Calu3 (cell line): ENCODE results near the gene POLR3G. TPM values are rescaled to one million over a fixed set of nuclear protein-coding genes. Genes with fewer than 3 reads are reported as not detected.

Experiments
- BruUV-seq: library from RNA; stranded (reverse); fragments of 400-500 nt; replicated peaks from 2 replicates; lab custom pipeline; 2021; lab: Mats Ljungman, UMichigan
- CTCF ChIA-PET: fragments of 300-600 bp; sonication (Branson Sonifier 250); formaldehyde crosslinking; loops from one replicate; lab custom pipeline; 2022; ENCODE audit warnings: antibody characterized with exemption; lab: Charles Lee
- DNase-seq: peaks from one replicate; pipeline ENCODE4 v3.0.0; 2022
- H3K27ac Mint-ChIP-seq: one replicate; pipeline ENCODE4 v1.8.0; 2022; ENCODE audit warnings: mixed read lengths; ENCODE audit not compliant: unreplicated experiment
- H3K27me3 Mint-ChIP-seq: one replicate; pipeline ENCODE4 v1.8.0; 2022; ENCODE audit warnings: mixed read lengths; ENCODE audit not compliant: unreplicated experiment
- H3K36me3 Mint-ChIP-seq: one replicate; pipeline ENCODE4 v1.8.0; 2022; ENCODE audit warnings: mild to moderate bottlenecking, moderate library complexity, mixed read lengths; ENCODE audit not compliant: insufficient read depth, unreplicated experiment
- H3K4me1 Mint-ChIP-seq: one replicate; pipeline ENCODE4 v1.8.0; 2022; ENCODE audit warnings: mild to moderate bottlenecking, low read depth, mixed read lengths; ENCODE audit not compliant: unreplicated experiment
- H3K4me3 Mint-ChIP-seq: one replicate; pipeline ENCODE4 v1.8.0; 2022; ENCODE audit warnings: mild to moderate bottlenecking, low read depth, moderate library complexity, mixed read lengths; ENCODE audit not compliant: unreplicated experiment
- H3K9me3 Mint-ChIP-seq: one replicate; pipeline ENCODE4 v1.8.0; 2022; ENCODE audit warnings: low read depth, mixed read lengths; ENCODE audit not compliant: unreplicated experiment
- intact Hi-C: fragments of 100-400 bp; cut with micrococcal nuclease; formaldehyde crosslinking; loops from one replicate; pipeline ENCODE4 v1.10.0; 2022; ENCODE audit not compliant: unreplicated experiment
- total RNA-seq: library from RNA; stranded (reverse); gene quantifications from 2 replicates; pipeline ENCODE4 v1.2.3, GENCODE V29; 2022
- TF ChIP-seq, protein P1 (sequence below): fragments of 200-600 bp; IDR thresholded peaks from one replicate; pipeline ENCODE4 v1.8.0; 2022; ENCODE audit warnings: antibody characterized with exemption; ENCODE audit not compliant: unreplicated experiment

The POLR3G gene
- total RNA-seq, 1 experiment from 2014 or later = 15.0 TPM

DNA sequence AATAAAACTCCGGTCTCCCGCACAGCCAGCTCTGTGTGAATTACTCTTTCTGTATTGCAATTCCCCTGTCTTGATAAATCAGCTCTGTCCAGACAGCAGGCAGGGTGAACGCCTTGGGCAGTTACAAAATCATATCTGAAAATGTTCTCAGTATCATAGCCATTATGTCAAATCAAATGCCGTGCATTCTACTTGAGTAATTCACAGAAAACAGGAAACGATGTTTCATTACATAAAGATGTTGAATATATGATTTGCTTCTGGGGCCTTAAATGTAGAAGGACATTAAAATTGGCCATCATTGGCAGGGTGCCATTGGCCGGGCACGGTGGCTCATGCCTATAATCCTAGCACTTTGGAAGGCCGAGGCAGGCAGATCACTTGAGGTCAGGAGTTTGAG, 8.5 kb downstream of the POLR3G start:
- Mint-ChIP-seq H3K36me3 (no peaks in the 10 kb centered on the region), H3K4me1 (peaks cover 13% of the 10 kb centered on the region), H3K27ac (no peak overlapping the region), H3K9me3 (no peaks in the 10 kb centered on the region), H3K4me3 (no peak overlapping the region), H3K27me3 (no peaks in the 10 kb centered on the region)
- TF ChIP-seq, protein P1, sequence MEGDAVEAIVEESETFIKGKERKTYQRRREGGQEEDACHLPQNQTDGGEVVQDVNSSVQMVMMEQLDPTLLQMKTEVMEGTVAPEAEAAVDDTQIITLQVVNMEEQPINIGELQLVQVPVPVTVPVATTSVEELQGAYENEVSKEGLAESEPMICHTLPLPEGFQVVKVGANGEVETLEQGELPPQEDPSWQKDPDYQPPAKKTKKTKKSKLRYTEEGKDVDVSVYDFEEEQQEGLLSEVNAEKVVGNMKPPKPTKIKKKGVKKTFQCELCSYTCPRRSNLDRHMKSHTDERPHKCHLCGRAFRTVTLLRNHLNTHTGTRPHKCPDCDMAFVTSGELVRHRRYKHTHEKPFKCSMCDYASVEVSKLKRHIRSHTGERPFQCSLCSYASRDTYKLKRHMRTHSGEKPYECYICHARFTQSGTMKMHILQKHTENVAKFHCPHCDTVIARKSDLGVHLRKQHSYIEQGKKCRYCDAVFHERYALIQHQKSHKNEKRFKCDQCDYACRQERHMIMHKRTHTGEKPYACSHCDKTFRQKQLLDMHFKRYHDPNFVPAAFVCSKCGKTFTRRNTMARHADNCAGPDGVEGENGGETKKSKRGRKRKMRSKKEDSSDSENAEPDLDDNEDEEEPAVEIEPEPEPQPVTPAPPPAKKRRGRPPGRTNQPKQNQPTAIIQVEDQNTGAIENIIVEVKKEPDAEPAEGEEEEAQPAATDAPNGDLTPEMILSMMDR = no peak
- intact Hi-C loops = no loop called here
- no TSS peak for BruUV-seq
- no peak for DNase-seq
- CTCF ChIA-PET = interaction anchor here (0.6 kb wide), 1 partner anchor 10 kb away, joined by 3 read pairs; no protein-coding TSS in a partner anchor

DNA sequence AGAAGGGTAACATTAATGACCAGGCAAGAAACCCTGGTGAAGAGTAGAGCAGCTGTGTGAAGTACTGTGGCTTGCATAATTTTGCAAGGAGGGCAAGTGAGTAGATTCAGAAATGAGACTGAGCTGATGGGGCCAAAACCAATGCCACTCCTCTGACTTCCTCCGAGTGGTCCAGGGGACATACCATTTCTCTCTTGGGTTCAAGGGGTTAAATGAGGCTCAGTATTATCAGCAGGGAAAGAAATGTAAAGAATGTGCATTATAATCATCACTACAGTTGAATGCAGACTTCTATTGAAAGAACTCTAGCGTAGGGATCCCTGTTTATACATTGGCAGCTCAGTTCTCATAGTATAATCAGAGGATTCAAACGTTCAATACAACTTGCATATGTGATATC, 9.9 kb downstream of the POLR3G start:
- intact Hi-C loops = no loop called here
- Mint-ChIP-seq H3K27me3 (no peaks in the 10 kb centered on the region), H3K4me1 (peaks cover 13% of the 10 kb centered on the region), H3K27ac (no peak overlapping the region), H3K9me3 (no peaks in the 10 kb centered on the region), H3K4me3 (no peak overlapping the region), H3K36me3 (no peaks in the 10 kb centered on the region)
- no peak for DNase-seq
- TF ChIP-seq, protein P1 = no peak
- no TSS peak for BruUV-seq
- CTCF ChIA-PET = interaction anchor here (0.6 kb wide), 1 partner anchor 12 kb away, joined by 3 read pairs; no protein-coding TSS in a partner anchor

DNA sequence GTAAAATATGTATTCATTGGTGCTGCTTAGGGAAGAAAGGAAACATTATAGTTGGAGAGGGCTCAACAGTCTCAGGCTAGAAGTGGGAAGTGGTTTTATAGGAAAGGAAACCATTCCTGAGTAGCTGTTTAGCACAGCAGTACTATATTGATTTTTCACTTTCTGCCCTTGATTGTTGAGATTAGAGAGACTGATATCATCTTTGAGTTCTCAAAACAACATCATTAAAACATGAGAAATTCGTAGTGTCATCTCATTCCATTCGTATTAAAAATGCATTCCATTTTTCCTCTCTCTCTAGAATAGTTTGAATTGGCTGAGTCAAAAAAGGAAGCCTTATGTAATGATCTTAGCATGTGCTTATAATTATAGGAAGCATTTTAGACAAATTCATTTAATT, 14.1 kb downstream of the POLR3G start:
- Mint-ChIP-seq H3K9me3 (no peaks in the 10 kb centered on the region), H3K27ac (no peak overlapping the region), H3K4me1 (peaks cover 13% of the 10 kb centered on the region), H3K36me3 (no peaks in the 10 kb centered on the region), H3K4me3 (no peak overlapping the region), H3K27me3 (no peaks in the 10 kb centered on the region)
- TF ChIP-seq, protein P1 = no peak
- no peak for DNase-seq
- CTCF ChIA-PET = no interaction called here
- intact Hi-C loops = no loop called here
- no TSS peak for BruUV-seq

DNA sequence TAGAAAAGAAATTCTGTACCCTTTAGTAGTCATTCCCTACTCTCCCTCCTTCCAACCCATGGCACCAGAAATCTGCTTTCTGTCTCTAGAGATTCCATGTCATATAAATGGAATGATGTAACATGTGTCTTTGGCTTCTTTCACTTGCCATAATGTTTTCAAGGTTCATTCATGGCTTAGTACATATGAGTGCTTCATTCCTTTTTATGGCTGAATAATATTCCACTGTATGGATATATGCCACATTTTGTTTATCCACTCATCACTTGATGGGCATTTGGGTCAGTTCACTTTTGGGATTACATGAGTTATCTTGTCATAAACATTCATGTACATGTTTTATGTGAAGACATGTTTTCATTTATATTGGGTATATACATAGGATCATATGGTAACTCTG, 19.4 kb downstream of the POLR3G start:
- intact Hi-C loops = no loop called here
- DNase-seq = no peak
- Mint-ChIP-seq H3K4me3 (no peak overlapping the region), H3K4me1 (no peaks in the 10 kb centered on the region), H3K27ac (no peak overlapping the region), H3K36me3 (no peaks in the 10 kb centered on the region), H3K9me3 (peaks cover 3% of the 10 kb centered on the region), H3K27me3 (no peaks in the 10 kb centered on the region)
- TF ChIP-seq, protein P1 = no peak
- BruUV-seq = no TSS peak
- CTCF ChIA-PET = no interaction called here
